Measurements from ENCODE around the gene MGAT5.

The MGAT5 gene

DNA sequence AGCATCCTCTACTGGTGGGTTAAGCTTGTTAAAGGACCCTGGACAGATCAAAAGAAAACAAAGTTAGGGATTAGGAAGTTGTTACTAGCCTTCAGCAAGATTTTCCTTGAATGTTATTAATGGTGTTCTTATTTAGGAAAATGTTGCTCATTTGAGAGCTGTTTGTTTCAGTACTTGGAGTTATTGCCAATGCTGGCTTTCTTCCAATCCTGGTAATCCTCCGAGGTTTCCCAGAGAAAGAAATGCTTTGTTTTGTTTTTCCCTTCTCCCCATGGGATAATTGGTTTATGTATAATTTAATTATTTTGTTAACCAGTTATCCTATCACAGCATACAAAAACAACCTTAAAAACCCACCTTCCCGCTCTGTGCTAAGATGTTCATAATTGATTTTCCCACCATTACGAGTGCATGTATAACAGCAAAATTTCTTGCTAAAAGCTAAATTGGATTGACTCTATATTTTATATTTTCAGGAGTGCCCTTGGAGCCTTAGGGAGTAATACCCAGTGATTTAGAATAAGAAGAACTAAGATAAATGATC lies 79.8 kb downstream of the MGAT5 start:
- Histone ChIP-seq H3K79me2 (ENCODE audit: low read length) (no peaks in the 10 kb centered on the region), H3K36me3 (replicated peaks; ENCODE audit: low read depth, low read length) (no peaks in the 10 kb centered on the region), H3K9me3 (ENCODE audit: insufficient read depth, low read length) (no peaks in the 10 kb centered on the region), H3K9ac (ENCODE audit: low read length) (no peak overlapping the region), H4K20me1 (ENCODE audit: insufficient read depth, low read length) (no peaks in the 10 kb centered on the region; the same call in 1 of the 2 replicates), H3K27me3 (ENCODE audit: low read depth, low read length) (0 out of 2 replicates have a peak, but pooled peaks cover 4% of the 10 kb centered on the region), H3K4me2 (ENCODE audit: low read length) (no peak overlapping the region), H3K4me1 (ENCODE audit: low read length) (peaks cover 42% of the 10 kb centered on the region), H3K27ac (ENCODE audit: low read length) (no peak overlapping the region), H2AFZ (ENCODE audit: low read depth, low read length) (no peak overlapping the region), H3K4me3 (ENCODE audit: low read length) (no peak overlapping the region)
- TF ChIP-seq EZH2phosphoT487 (IDR thresholded peaks at IDR 0.05; ENCODE audit: low read depth), result no peak
- TF ChIP-seq, protein P1, sequence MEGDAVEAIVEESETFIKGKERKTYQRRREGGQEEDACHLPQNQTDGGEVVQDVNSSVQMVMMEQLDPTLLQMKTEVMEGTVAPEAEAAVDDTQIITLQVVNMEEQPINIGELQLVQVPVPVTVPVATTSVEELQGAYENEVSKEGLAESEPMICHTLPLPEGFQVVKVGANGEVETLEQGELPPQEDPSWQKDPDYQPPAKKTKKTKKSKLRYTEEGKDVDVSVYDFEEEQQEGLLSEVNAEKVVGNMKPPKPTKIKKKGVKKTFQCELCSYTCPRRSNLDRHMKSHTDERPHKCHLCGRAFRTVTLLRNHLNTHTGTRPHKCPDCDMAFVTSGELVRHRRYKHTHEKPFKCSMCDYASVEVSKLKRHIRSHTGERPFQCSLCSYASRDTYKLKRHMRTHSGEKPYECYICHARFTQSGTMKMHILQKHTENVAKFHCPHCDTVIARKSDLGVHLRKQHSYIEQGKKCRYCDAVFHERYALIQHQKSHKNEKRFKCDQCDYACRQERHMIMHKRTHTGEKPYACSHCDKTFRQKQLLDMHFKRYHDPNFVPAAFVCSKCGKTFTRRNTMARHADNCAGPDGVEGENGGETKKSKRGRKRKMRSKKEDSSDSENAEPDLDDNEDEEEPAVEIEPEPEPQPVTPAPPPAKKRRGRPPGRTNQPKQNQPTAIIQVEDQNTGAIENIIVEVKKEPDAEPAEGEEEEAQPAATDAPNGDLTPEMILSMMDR (IDR thresholded peaks at IDR 0.05; ENCODE audit: low read depth, low read length), result no peak

DNA sequence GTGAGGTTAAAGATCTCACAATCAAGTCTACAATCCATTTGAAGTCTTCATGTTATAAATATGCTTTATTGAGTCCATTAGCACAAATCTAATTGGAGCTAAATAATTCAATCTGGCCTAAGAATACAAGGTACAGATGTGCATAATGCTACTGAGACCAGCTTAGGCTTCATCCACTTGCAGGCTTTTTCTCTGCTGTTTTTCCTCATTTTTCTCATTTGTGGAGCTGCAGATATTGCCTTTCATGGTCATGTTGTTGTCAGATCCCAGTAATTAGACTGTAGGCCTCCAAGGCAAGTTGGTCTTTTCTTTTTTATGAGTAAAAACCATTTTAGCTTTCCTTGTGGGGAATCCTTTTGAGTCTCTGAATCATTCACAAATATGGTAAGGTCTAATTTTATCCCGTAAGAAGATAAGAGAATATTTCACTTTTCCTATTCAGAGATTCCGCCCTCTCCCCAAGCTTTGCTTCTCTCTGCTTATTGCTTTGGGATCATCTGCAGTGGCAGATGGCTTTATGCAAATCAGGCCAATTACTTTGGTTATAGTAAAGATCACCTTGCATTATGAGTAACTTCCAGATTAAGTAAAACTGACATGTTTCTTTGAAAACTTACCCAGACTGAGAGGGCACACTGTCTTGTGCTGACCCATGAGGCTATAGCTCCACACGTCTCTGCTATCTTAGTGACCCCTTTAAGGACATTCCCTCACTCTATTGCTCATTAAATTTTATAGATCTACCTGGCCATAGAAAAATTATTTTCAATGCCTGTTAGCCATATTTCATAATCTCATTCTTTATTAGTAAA lies 80.9 kb downstream of the MGAT5 start:
- Histone ChIP-seq H3K27ac (ENCODE audit: low read length) (no peak overlapping the region), H3K9me3 (ENCODE audit: insufficient read depth, low read length) (no peaks in the 10 kb centered on the region), H3K4me2 (ENCODE audit: low read length) (peak overlapping the region; percentile 15; the same call in 1 of the 2 replicates), H3K4me3 (ENCODE audit: low read length) (no peak overlapping the region), H3K79me2 (ENCODE audit: low read length) (no peaks in the 10 kb centered on the region), H3K4me1 (ENCODE audit: low read length) (peaks cover 46% of the 10 kb centered on the region), H4K20me1 (ENCODE audit: insufficient read depth, low read length) (no peaks in the 10 kb centered on the region; the same call in 1 of the 2 replicates), H2AFZ (ENCODE audit: low read depth, low read length) (no peak overlapping the region), H3K36me3 (replicated peaks; ENCODE audit: low read depth, low read length) (no peaks in the 10 kb centered on the region), H3K9ac (ENCODE audit: low read length) (no peak overlapping the region), H3K27me3 (ENCODE audit: low read depth, low read length) (peaks cover 7% of the 10 kb centered on the region; the same call in 1 of the 2 replicates)
- TF ChIP-seq EZH2phosphoT487 (IDR thresholded peaks at IDR 0.05; ENCODE audit: low read depth), result no peak
- TF ChIP-seq, protein P1 (IDR thresholded peaks at IDR 0.05; ENCODE audit: low read depth, low read length), result no peak

DNA sequence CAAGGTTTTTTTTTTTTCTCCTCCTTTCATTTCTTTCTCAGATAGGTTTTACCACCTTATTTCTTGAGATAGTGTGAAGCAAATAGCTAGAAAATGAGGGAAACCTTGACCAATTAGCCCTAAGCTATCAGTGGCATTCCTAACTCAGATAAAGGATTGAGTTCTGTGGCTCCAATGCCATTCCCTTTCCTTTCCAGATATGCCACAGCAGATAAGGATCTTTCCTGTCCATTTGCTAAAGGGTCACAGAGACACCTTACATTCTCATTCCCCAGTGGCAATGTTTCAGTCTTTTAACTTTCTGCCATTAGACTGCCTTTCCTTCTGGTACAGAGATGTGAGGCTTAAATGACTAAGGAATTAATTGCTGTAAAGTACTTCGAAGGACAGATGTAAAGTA lies 81.7 kb downstream of the MGAT5 start:
- peaks cover 7% of the 10 kb centered on the region; the same call in 1 of the 2 replicates for H3K27me3 ChIP-seq (ENCODE audit: low read depth, low read length)
- H3K4me3 ChIP-seq (ENCODE audit: low read length), result no peak overlapping the region
- TF ChIP-seq, protein P1 (IDR thresholded peaks at IDR 0.05; ENCODE audit: low read depth, low read length), result no peak
- no peak for TF ChIP-seq EZH2phosphoT487 (IDR thresholded peaks at IDR 0.05; ENCODE audit: low read depth)
- H3K9ac ChIP-seq (ENCODE audit: low read length), result no peak overlapping the region
- H3K27ac ChIP-seq (ENCODE audit: low read length), result no peak overlapping the region
- no peak overlapping the region for H2AFZ ChIP-seq (ENCODE audit: low read depth, low read length)
- H3K36me3 ChIP-seq (replicated peaks; ENCODE audit: low read depth, low read length), result no peaks in the 10 kb centered on the region
- peaks cover 46% of the 10 kb centered on the region for H3K4me1 ChIP-seq (ENCODE audit: low read length)
- 0 out of 2 replicates have a peak overlapping the region, but pooled peaks have one; percentile 46 for H3K4me2 ChIP-seq (ENCODE audit: low read length)
- H3K9me3 ChIP-seq (ENCODE audit: insufficient read depth, low read length), result no peaks in the 10 kb centered on the region
- H3K79me2 ChIP-seq (ENCODE audit: low read length), result no peaks in the 10 kb centered on the region
- H4K20me1 ChIP-seq (ENCODE audit: insufficient read depth, low read length), result no peaks in the 10 kb centered on the region; the same call in 1 of the 2 replicates

DNA sequence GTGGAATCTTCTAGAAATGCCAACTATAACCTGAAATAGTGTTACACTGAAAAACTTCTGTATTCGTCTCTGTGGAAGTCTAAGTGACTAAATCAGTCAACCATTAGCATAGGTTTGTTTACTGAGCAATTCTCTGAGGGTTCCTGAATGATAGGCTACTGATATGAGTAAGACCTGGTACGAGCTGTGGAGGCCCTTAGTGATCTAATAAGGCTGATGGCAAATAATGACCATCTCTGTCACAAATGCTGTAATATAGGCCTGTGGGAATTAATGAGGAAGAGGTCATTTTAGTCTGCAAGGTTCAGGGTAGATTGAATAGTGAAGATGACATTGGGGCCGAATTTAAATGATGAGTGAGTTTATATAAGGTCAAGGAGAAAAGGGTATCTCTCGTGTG lies 82.5 kb downstream of the MGAT5 start:
- Histone ChIP-seq H2AFZ (ENCODE audit: low read depth, low read length) (no peak overlapping the region), H4K20me1 (ENCODE audit: insufficient read depth, low read length) (no peaks in the 10 kb centered on the region; the same call in 1 of the 2 replicates), H3K27ac (ENCODE audit: low read length) (no peak overlapping the region), H3K27me3 (ENCODE audit: low read depth, low read length) (peaks cover 7% of the 10 kb centered on the region; the same call in 1 of the 2 replicates), H3K36me3 (replicated peaks; ENCODE audit: low read depth, low read length) (no peaks in the 10 kb centered on the region), H3K4me2 (ENCODE audit: low read length) (peak overlapping the region; percentile 46), H3K4me1 (ENCODE audit: low read length) (peaks cover 46% of the 10 kb centered on the region), H3K4me3 (ENCODE audit: low read length) (no peak overlapping the region), H3K9me3 (ENCODE audit: insufficient read depth, low read length) (no peaks in the 10 kb centered on the region), H3K9ac (ENCODE audit: low read length) (no peak overlapping the region), H3K79me2 (ENCODE audit: low read length) (no peaks in the 10 kb centered on the region)
- TF ChIP-seq, protein P1 (IDR thresholded peaks at IDR 0.05; ENCODE audit: low read depth, low read length), result no peak
- no peak for TF ChIP-seq EZH2phosphoT487 (IDR thresholded peaks at IDR 0.05; ENCODE audit: low read depth)

Measured in OCI-LY3 (cell line).